ENCODE data around the gene LRRC53. TPM values are rescaled to one million over a fixed set of nuclear protein-coding genes. Genes with fewer than 3 reads are reported as not detected.

Gene LRRC53
- total and polyA plus RNA-seq, 2 of the 8 experiments (the other 6 are each of a cell fraction or from before 2014, with no cell fraction given) = not detected

DNA sequence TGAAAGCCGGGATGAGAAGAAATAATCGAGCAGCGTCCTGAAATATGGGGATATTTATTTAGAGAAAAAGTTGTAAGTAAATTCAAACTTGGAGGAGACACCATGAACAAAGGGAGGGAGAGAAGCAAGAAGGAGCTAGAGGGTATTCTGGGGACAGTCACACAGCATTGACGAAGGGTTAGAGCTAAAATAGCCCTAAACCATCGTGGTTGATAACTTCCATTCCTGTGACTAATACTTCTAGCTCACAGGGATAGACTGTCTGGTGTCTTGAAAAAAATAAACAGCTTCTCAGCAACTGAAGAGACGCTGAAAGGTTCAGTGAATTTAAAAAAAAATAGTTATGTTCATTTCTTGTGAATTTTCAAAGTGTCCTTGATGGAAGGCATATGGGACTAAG, 86.7 kb downstream of the LRRC53 start:
- H2AK5ac ChIP-seq (ENCODE audit: low read depth, low read length) = no peak overlapping the region
- no peak overlapping the region for H2BK12ac ChIP-seq (ENCODE audit: low read depth, low read length)
- H2BK120ac ChIP-seq (replicated peaks; ENCODE audit: low read depth, low read length) = no peak overlapping the region
- H3K79me1 ChIP-seq (ENCODE audit: low read depth, low read length) = no peaks in the 10 kb centered on the region
- WGBS, 2 experiments (ENCODE audit: extremely low coverage in 1 of 2, insufficient coverage in 1 of 2, insufficient read length in 1 of 2, insufficient replicate concordance in 2 of 2, low coverage in 1 of 2, low lambda C conversion rate in 2 of 2, missing lambda C conversion rate in 1 of 2) = 96% methylated on average over 6 of the region's 6 CpGs; no CpG with 5 or more reads in 1 of the 2 experiments
- no peak overlapping the region for H2BK15ac ChIP-seq (ENCODE audit: low read length)
- H3K14ac ChIP-seq (ENCODE audit: insufficient read length) = no peak overlapping the region
- H3K4me1 ChIP-seq (replicated peaks in 1 of 4; ENCODE audit: control insufficient read depth in 3 of 4, insufficient read depth in 4 of 4, low read length in 3 of 4) = no peaks in the 10 kb centered on the region
- H3K4me3 ChIP-seq (ENCODE audit: extremely low read depth in 1 of 4, insufficient read depth in 2 of 4, low read depth in 3 of 4, low read length in 4 of 4) = no peak overlapping the region
- H3K9me3 ChIP-seq (ENCODE audit: insufficient read depth in 2 of 2, low read depth in 1 of 2, low read length in 1 of 2) = no peaks in the 10 kb centered on the region
- FAIRE-seq (no peak), DNase-seq (ENCODE audit: low read depth in 1 of 2, low spot score in 2 of 2) (no peak)
- H2AFZ ChIP-seq (ENCODE audit: low read length) = no peak overlapping the region
- no peak overlapping the region for H3K18ac ChIP-seq (ENCODE audit: extremely low read depth, low read length)
- no peaks in the 10 kb centered on the region for H3K23me2 ChIP-seq (ENCODE audit: low read depth, low read length)
- H4K91ac ChIP-seq (replicated peaks; ENCODE audit: insufficient read length, low read length) = no peak overlapping the region
- no peak overlapping the region for H3K4ac ChIP-seq (replicated peaks; ENCODE audit: insufficient read length, low read depth, low read length)
- H2BK20ac ChIP-seq (ENCODE audit: low read length) = no peak overlapping the region
- no peak overlapping the region for H3K56ac ChIP-seq (replicated peaks; ENCODE audit: insufficient read length, low read depth, low read length)
- no peak overlapping the region for H3K9ac ChIP-seq (replicated peaks in 1 of 4; ENCODE audit: extremely low read depth in 1 of 4, low read depth in 3 of 4, low read length in 3 of 4)
- no peaks in the 10 kb centered on the region for H3K27me3 ChIP-seq (replicated peaks in 1 of 4; ENCODE audit: control insufficient read depth in 3 of 4, extremely low read depth in 1 of 4, insufficient read depth in 3 of 4, low read length in 3 of 4)
- H3K4me2 ChIP-seq (ENCODE audit: insufficient read depth in 1 of 2, low read depth in 2 of 2, low read length in 2 of 2) = no peak overlapping the region
- no peak overlapping the region for H2BK5ac ChIP-seq (ENCODE audit: low read depth, low read length)
- no peak overlapping the region for H4K8ac ChIP-seq (ENCODE audit: extremely low read depth, insufficient read depth, low read length)
- ChIA-PET POLR2A (ENCODE audit: partially characterized antibody) (no interaction called here), CTCF (ENCODE audit: partially characterized antibody) (interaction anchor here (0.8 kb wide), 1 partner anchor 78 kb away, joined by 3 read pairs; no protein-coding TSS in a partner anchor)
- no peaks in the 10 kb centered on the region for H3K36me3 ChIP-seq (ENCODE audit: control insufficient read depth in 2 of 4, insufficient read depth in 4 of 4, low read length in 3 of 4)
- no peaks in the 10 kb centered on the region for H4K20me1 ChIP-seq (replicated peaks in 1 of 2; ENCODE audit: control insufficient read depth in 1 of 2, insufficient read depth in 2 of 2, low read length in 2 of 2)
- H3K27ac ChIP-seq (ENCODE audit: low read depth, low read length) = no peak overlapping the region
- no peak overlapping the region for H3K23ac ChIP-seq (ENCODE audit: insufficient read length)
- no peaks in the 10 kb centered on the region for H3K79me2 ChIP-seq (ENCODE audit: control insufficient read depth in 1 of 2, insufficient read depth in 2 of 2, low read length in 2 of 2)
- no peak overlapping the region for H4K5ac ChIP-seq (ENCODE audit: insufficient read length, low read depth, low read length)
- TF ChIP-seq TCF12 (IDR thresholded peaks at IDR 0.05; ENCODE audit: low read depth, low read length) = no peak
- TF ChIP-seq EGR1 (IDR thresholded peaks at IDR 0.05; ENCODE audit: borderline replicate concordance, low read depth, low read length) = no peak
- TF ChIP-seq SP2 (IDR thresholded peaks at IDR 0.05; ENCODE audit: low read length) = no peak

All from H1 (cell line).